Measurements from ENCODE around the gene ASGR2. TPM values are rescaled to one million over a fixed set of nuclear protein-coding genes. Genes with fewer than 3 reads are reported as not detected.

Gene ASGR2
- polyA plus RNA-seq, 1 donor (not counting 4 experiments of a cell fraction or from before 2014, with no cell fraction given) = not detected

- Histone ChIP-seq H3K79me2 (ENCODE audit: control insufficient read depth, insufficient read depth, low read length) (no peaks in the 10 kb centered on the region), H3K36me3 (ENCODE audit: control insufficient read depth in 2 of 2, extremely low read depth in 1 of 2, insufficient read depth in 2 of 2, low read length in 2 of 2) (no peaks in the 10 kb centered on the region), H3K9me1 (ENCODE audit: control insufficient read depth, extremely low read depth, insufficient read depth, low read length) (no peaks in the 10 kb centered on the region), H3K4me1 (ENCODE audit: control insufficient read depth, extremely low read depth, insufficient read depth, low read length) (no peaks in the 10 kb centered on the region), H3K9ac (ENCODE audit: control insufficient read depth, extremely low read depth, insufficient read depth, low read length) (no peak overlapping the region), H3K27ac (ENCODE audit: control insufficient read depth, insufficient read depth, low read length) (no peak overlapping the region), H2AFZ (ENCODE audit: control insufficient read depth, low read length) (no peak overlapping the region), H3K4me3 (ENCODE audit: control insufficient read depth in 2 of 3, extremely low read depth in 1 of 3, insufficient read depth in 2 of 3, low read depth in 1 of 3, low read length in 3 of 3) (no peak overlapping the region), H3K9me3 (ENCODE audit: control insufficient read depth, low read depth, low read length) (no peaks in the 10 kb centered on the region), H3K4me2 (ENCODE audit: control insufficient read depth, extremely low read depth, insufficient read depth, low read depth, low read length) (no peak overlapping the region), H3K27me3 (ENCODE audit: control insufficient read depth, extremely low read depth, insufficient read depth, low read length) (no peaks in the 10 kb centered on the region), H4K20me1 (ENCODE audit: control insufficient read depth, extremely low read depth, insufficient read depth, low read length) (no peaks in the 10 kb centered on the region)
- FAIRE-seq (no peak), DNase-seq (ENCODE audit: low read depth, low spot score) (no peak)
- dilution Hi-C loops (cut with MboI; ENCODE audit: extremely low pct_ligation_motif_present, low sequenced_read_pairs) = no loop called here
- TF ChIP-seq EZH2 (IDR thresholded peaks at IDR 0.05; ENCODE audit: low read length) (no peak), CTCF (optimal IDR thresholded peaks at IDR 0.05 in 1 of 3, IDR thresholded peaks at IDR 0.05 in 1 of 3, conservative IDR thresholded peaks at IDR 0.05 in 1 of 3; ENCODE audit: extremely low read depth in 1 of 3, insufficient read depth in 2 of 3, low read length in 3 of 3) (no peak)
These were observed 16.8 kb upstream of the ASGR2 start for GRCh38 chr17:7131423-7131791.

DNA sequence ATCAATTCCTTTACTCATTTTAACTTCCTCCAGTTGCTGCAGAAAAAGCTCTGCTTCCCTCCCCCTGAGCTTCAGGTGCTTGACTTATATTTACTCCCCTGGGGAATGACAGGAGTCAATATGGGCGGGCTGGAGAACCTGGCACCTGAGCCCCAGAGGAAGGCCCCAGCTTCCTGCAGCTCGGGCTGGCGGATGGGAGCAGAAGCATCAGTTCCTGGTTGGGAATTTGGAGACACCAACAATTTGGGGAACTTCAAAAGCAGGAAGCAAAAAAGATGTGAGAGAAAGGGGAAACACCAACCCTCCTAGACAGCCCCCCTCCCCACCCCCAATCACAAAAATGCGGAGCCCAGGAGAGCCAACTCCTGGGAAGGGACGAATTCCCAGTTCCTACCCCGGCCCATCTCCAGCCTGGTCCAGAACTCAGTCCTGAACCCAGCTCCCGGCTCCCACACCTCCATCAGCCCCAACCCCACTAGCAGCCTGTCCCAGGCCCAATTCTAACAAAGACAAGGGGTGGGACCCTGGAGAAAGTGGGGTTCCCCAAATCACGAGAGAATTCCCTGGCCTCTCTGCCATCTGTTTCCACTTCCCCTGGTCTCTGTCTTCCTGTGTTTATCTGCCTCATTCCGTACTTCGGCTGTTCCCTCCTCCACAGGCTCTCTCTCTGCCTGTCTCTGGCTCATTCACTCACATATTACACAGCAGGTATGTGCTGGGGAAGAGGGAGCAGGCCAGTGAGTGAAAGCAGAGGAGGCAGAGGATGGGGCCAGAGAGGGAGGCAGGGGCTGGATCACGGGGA, 16.2 kb upstream of the ASGR2 start:
- H3K4me2 ChIP-seq (ENCODE audit: control insufficient read depth, extremely low read depth, insufficient read depth, low read depth, low read length) = no peak overlapping the region
- H3K27me3 ChIP-seq (ENCODE audit: control insufficient read depth, extremely low read depth, insufficient read depth, low read length) = no peaks in the 10 kb centered on the region
- no peaks in the 10 kb centered on the region for H3K9me1 ChIP-seq (ENCODE audit: control insufficient read depth, extremely low read depth, insufficient read depth, low read length)
- no peaks in the 10 kb centered on the region for H3K36me3 ChIP-seq (ENCODE audit: control insufficient read depth in 2 of 2, extremely low read depth in 1 of 2, insufficient read depth in 2 of 2, low read length in 2 of 2)
- H2AFZ ChIP-seq (ENCODE audit: control insufficient read depth, low read length) = no peak overlapping the region
- no peaks in the 10 kb centered on the region for H3K9me3 ChIP-seq (ENCODE audit: control insufficient read depth, low read depth, low read length)
- H3K4me1 ChIP-seq (ENCODE audit: control insufficient read depth, extremely low read depth, insufficient read depth, low read length) = no peaks in the 10 kb centered on the region
- H4K20me1 ChIP-seq (ENCODE audit: control insufficient read depth, extremely low read depth, insufficient read depth, low read length) = no peaks in the 10 kb centered on the region
- H3K4me3 ChIP-seq (ENCODE audit: control insufficient read depth in 2 of 3, extremely low read depth in 1 of 3, insufficient read depth in 2 of 3, low read depth in 1 of 3, low read length in 3 of 3) = no peak overlapping the region
- TF ChIP-seq CTCF (optimal IDR thresholded peaks at IDR 0.05 in 1 of 3, IDR thresholded peaks at IDR 0.05 in 1 of 3, conservative IDR thresholded peaks at IDR 0.05 in 1 of 3; ENCODE audit: extremely low read depth in 1 of 3, insufficient read depth in 2 of 3, low read length in 3 of 3) (no peak), EZH2 (IDR thresholded peaks at IDR 0.05; ENCODE audit: low read length) (no peak)
- dilution Hi-C loops (cut with MboI; ENCODE audit: extremely low pct_ligation_motif_present, low sequenced_read_pairs) = no loop called here
- H3K79me2 ChIP-seq (ENCODE audit: control insufficient read depth, insufficient read depth, low read length) = no peaks in the 10 kb centered on the region
- H3K9ac ChIP-seq (ENCODE audit: control insufficient read depth, extremely low read depth, insufficient read depth, low read length) = no peak overlapping the region
- no peak for FAIRE-seq
- no peak for DNase-seq (ENCODE audit: low read depth, low spot score)
- H3K27ac ChIP-seq (ENCODE audit: control insufficient read depth, insufficient read depth, low read length) = no peak overlapping the region

All from keratinocyte (primary cell).